Smooth muscle cell (in vitro differentiated cells): ENCODE measurements around the gene IER3IP1. TPM values are rescaled to one million over a fixed set of nuclear protein-coding genes. Genes with fewer than 3 reads are reported as not detected.

ENCODE experiments used
- DNase-seq: peaks from one replicate; lab custom pipeline; 2025; ENCODE audit not compliant: unreplicated experiment; lab: John Stamatoyannopoulos, UW
- H2AFZ ChIP-seq: fragments of 200-600 bp; sonication (generic); 2 replicates; pipeline ENCODE4 v1.6.0; 2016; ENCODE audit warnings: antibody characterized with exemption, low read depth, mild to moderate bottlenecking
- H3F3A ChIP-seq: fragments of 200-600 bp; sonication (generic); 2 replicates; pipeline ENCODE4 v1.6.0; 2017; ENCODE audit warnings: antibody characterized with exemption, low read depth
- H3K27ac ChIP-seq: fragments of 200-600 bp; sonication (generic); 2 replicates; pipeline ENCODE4 v1.5.1; 2016; ENCODE audit warnings: low read depth, mild to moderate bottlenecking
- H3K27me3 ChIP-seq: fragments of 200-600 bp; sonication (generic); 2 replicates; pipeline ENCODE4 v1.6.1; 2016; ENCODE audit warnings: low read depth, mild to moderate bottlenecking
- H3K36me3 ChIP-seq: fragments of 200-600 bp; sonication (generic); 2 replicates; pipeline ENCODE4 v1.5.1; 2016; ENCODE audit warnings: low read depth
- H3K4me1 ChIP-seq: fragments of 200-600 bp; sonication (generic); 2 replicates; pipeline ENCODE4 v1.5.1; 2016; ENCODE audit warnings: low read depth
- H3K4me2 ChIP-seq: fragments of 200-600 bp; sonication (generic); 2 replicates; pipeline ENCODE4 v1.6.0; 2016; ENCODE audit warnings: mild to moderate bottlenecking
- H3K4me3 ChIP-seq: fragments of 200-600 bp; sonication (generic); 2 replicates; pipeline ENCODE4 v1.5.1; 2016; ENCODE audit warnings: mild to moderate bottlenecking
- H3K79me2 ChIP-seq: fragments of 200-600 bp; sonication (generic); 2 replicates; pipeline ENCODE4 v1.6.0; 2016; ENCODE audit warnings: low read depth, mild to moderate bottlenecking
- H3K9ac ChIP-seq: fragments of 200-600 bp; sonication (generic); 2 replicates; pipeline ENCODE4 v1.6.0; 2016; ENCODE audit warnings: low read depth
- H3K9me3 ChIP-seq: fragments of 200-600 bp; sonication (generic); replicated peaks from 2 replicates; pipeline ENCODE4 v1.5.1; 2016; ENCODE audit warnings: low read depth
- H4K20me1 ChIP-seq: fragments of 200-600 bp; sonication (generic); 2 replicates; pipeline ENCODE4 v1.6.0; 2016; ENCODE audit warnings: low read depth
- WGBS: methylation state at CpG from one replicate; pipeline ENCODE4 v1.1.7; 2016; ENCODE audit warnings: low lambda C conversion rate; 5-methylcytosine and 5-hydroxymethylcytosine counted together
- polyA plus RNA-seq: library from polyadenylated mRNA; unstranded; fragments of >200 nt; fragmentation: Nextera tagmentation; extraction: Ambion mirVana; gene quantifications from 2 replicates; pipeline ENCODE4 v1.2.1, GENCODE V29; 2016
- total RNA-seq: library from RNA; depleted of rRNA; stranded (reverse); fragments of >200 nt; gene quantifications from 2 replicates; pipeline ENCODE4 v1.2.3, GENCODE V29; 2014
- TF ChIP-seq, protein P1 (sequence below): fragments of 200-600 bp; sonication (generic); IDR thresholded peaks from 2 replicates; pipeline ENCODE4 v1.5.1; 2017; ENCODE audit warnings: borderline replicate concordance, mild to moderate bottlenecking, antibody characterized with exemption; ENCODE audit not compliant: insufficient read depth, poor library complexity, severe bottlenecking

IER3IP1 gene, protein sequence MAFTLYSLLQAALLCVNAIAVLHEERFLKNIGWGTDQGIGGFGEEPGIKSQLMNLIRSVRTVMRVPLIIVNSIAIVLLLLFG
- total RNA-seq (35.8 and 43.2 TPM in 2 replicates), polyA plus RNA-seq (38.3 and 39.9 TPM in 2 replicates)

DNA sequence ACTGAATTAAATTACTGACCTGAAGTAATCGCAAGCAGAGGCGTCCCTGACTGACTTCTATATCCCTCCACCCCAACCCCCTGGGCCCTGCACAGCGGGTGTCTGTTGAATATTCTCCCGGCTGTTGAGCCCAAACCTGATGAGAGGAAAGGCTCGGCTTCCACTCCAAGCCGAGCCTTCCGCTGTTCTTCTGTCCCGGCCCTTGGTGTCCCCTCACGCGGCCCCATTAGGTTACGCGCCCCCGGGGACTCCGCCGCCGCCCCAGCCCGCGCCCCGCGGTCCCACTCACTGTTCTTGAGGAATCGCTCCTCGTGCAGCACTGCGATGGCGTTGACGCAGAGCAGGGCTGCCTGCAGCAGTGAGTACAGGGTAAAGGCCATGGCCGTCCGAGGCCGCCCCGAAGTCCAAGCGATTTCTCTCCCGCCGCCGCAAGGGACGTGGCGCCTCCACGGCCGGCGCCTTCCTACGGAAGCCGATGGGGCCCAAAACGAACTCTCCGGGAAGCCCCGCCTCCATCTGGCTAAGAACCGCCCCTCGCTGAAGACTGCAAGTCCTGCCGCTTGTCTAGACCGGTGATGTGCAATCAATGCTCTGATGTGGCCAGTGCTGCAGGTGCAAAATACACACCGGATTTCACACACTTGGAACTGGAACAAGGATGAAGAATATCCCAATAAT, at the start of gene IER3IP1:
TSS of gene IER3IP1 (minus strand) at position 467 of the 678 bp plus-strand sequence. CDS start at position 380, 87 bp downstream.
- no peaks in the 10 kb centered on the region for H3F3A ChIP-seq
- peak; percentile 51 for DNase-seq
- H3K36me3 ChIP-seq = no peaks in the 10 kb centered on the region
- WGBS = under 1% methylated on average over 43 of the region's 48 CpGs
- peaks cover 42% of the 10 kb centered on the region for H4K20me1 ChIP-seq
- peak within 1 kb of the TSS; percentile 93 for H3K9ac ChIP-seq
- H3K9me3 ChIP-seq = no peaks in the 10 kb centered on the region
- TF ChIP-seq, protein P1, sequence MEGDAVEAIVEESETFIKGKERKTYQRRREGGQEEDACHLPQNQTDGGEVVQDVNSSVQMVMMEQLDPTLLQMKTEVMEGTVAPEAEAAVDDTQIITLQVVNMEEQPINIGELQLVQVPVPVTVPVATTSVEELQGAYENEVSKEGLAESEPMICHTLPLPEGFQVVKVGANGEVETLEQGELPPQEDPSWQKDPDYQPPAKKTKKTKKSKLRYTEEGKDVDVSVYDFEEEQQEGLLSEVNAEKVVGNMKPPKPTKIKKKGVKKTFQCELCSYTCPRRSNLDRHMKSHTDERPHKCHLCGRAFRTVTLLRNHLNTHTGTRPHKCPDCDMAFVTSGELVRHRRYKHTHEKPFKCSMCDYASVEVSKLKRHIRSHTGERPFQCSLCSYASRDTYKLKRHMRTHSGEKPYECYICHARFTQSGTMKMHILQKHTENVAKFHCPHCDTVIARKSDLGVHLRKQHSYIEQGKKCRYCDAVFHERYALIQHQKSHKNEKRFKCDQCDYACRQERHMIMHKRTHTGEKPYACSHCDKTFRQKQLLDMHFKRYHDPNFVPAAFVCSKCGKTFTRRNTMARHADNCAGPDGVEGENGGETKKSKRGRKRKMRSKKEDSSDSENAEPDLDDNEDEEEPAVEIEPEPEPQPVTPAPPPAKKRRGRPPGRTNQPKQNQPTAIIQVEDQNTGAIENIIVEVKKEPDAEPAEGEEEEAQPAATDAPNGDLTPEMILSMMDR = no peak
- H3K4me1 ChIP-seq = peaks cover 9% of the 10 kb centered on the region
- H2AFZ ChIP-seq = peak within 1 kb of the TSS; percentile 83
- H3K4me2 ChIP-seq = peak within 1 kb of the TSS; percentile 85
- H3K4me3 ChIP-seq = peak within 1 kb of the TSS; percentile 81
- H3K27ac ChIP-seq = peak within 1 kb of the TSS; percentile 83
- no peaks in the 10 kb centered on the region for H3K27me3 ChIP-seq
- peaks cover 51% of the 10 kb centered on the region for H3K79me2 ChIP-seq

DNA sequence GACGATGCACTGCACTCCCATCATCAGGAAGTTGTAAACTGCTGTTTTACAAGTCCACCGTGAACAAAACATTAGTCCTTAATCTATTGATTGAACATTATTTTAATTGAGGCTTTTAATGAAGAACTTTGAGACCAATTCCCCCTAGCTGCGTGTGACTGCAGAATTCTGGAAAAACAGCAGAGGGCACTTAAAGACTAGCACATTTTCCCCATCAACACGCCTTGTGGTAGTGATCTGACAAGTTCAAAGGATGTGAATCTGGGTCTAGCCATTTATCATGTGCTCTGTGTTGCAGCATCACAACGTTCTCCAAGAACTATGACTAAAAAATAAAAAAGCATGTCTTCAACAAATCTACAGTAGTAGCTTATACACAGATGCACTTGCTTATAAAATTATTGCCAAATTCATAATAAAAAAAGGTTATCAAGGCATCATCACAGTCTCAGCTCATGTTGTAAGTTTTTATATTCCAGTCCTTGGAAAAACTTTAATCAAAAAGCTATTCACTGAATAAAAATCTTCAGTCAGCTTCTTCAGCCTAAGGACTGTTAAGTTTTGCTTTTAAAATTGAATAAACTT, 39.5 kb upstream of the IER3IP1 start:
- H3K27me3 ChIP-seq = peaks cover 79% of the 10 kb centered on the region
- H3K4me3 ChIP-seq = no peak overlapping the region
- H3K27ac ChIP-seq = no peak overlapping the region
- no peak overlapping the region for H2AFZ ChIP-seq
- H3K79me2 ChIP-seq = no peaks in the 10 kb centered on the region
- no peak overlapping the region for H3K4me2 ChIP-seq
- no peak overlapping the region for H3K9ac ChIP-seq
- no peaks in the 10 kb centered on the region for H3K9me3 ChIP-seq
- no peaks in the 10 kb centered on the region for H3K36me3 ChIP-seq
- H4K20me1 ChIP-seq = no peaks in the 10 kb centered on the region
- H3K4me1 ChIP-seq = peaks cover 3% of the 10 kb centered on the region
- no peaks in the 10 kb centered on the region for H3F3A ChIP-seq
- TF ChIP-seq, protein P1 = peak; percentile 80
- WGBS = 3% methylated on average over 5 of the region's 5 CpGs
- no peak for DNase-seq

DNA sequence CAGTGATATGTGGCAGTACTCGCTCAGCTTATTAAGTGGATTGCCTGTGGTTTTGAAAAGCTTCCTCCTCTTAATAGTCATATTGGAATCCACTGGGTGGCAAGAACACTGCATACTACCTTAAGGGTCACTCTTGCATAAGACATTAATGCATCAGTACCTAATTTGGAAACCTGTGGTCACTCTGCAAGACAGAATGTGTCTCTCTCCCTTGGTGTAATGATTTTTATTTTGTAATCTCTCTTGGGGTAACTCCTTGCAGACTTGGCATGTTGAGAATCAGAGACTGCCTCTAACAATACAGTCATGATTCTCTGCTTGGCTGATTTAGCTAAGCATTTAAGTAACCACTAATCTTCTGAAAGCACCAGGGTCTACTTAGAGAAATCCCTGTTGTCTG, 33.0 kb upstream of the IER3IP1 start:
- H3K9ac ChIP-seq = no peak overlapping the region
- 21% methylated on average over 1 of the region's 1 CpG for WGBS
- no peaks in the 10 kb centered on the region for H3K9me3 ChIP-seq
- H3K79me2 ChIP-seq = no peaks in the 10 kb centered on the region
- H3F3A ChIP-seq = no peaks in the 10 kb centered on the region
- H3K4me2 ChIP-seq = peak overlapping the region; percentile 15
- no peaks in the 10 kb centered on the region for H3K36me3 ChIP-seq
- no peak overlapping the region for H3K27ac ChIP-seq
- no peak overlapping the region for H2AFZ ChIP-seq
- H3K27me3 ChIP-seq = peaks cover 32% of the 10 kb centered on the region
- TF ChIP-seq, protein P1 = no peak
- no peak for DNase-seq
- H3K4me3 ChIP-seq = no peak overlapping the region
- H4K20me1 ChIP-seq = no peaks in the 10 kb centered on the region
- H3K4me1 ChIP-seq = peaks cover 40% of the 10 kb centered on the region
